Measurements from ENCODE around the gene TSPEAR. TPM values are rescaled to one million over a fixed set of nuclear protein-coding genes. Genes with fewer than 3 reads are reported as not detected.

Gene TSPEAR
- total RNA-seq, 2 experiments from 2014 or later = not detected

- no peak overlapping the region for H3K27ac Mint-ChIP-seq
- no peak overlapping the region for H3K27ac ChIP-seq (ENCODE audit: low read depth in 1 of 2, low read length in 2 of 2)
- no peaks in the 10 kb centered on the region for H3K9me3 ChIP-seq (ENCODE audit: control insufficient read depth in 1 of 2, insufficient read depth in 1 of 2, low read length in 2 of 2)
- H3K9me3 Mint-ChIP-seq = no peaks in the 10 kb centered on the region
- ATAC-seq (ENCODE audit: poor library complexity) (no peak), DNase-seq (no peak)
- H3K27me3 ChIP-seq (ENCODE audit: control insufficient read depth in 1 of 2, insufficient read depth in 2 of 2, low read length in 2 of 2) = no peaks in the 10 kb centered on the region
- intact Hi-C loops (cut with DNase I, micrococcal nuclease) = loop anchor here in 1 of 2 experiments (10.0 kb wide), 1 partner anchor 616 kb away; no protein-coding TSS in a partner anchor
- no peak overlapping the region for H3K4me3 Mint-ChIP-seq
- CTCF ChIA-PET = interaction anchor here (2.9 to 3.3 kb wide), 2 partner anchors 233 to 285 kb away, joined by 24 to 41 read pairs; no protein-coding TSS in a partner anchor
- peaks cover 16% of the 10 kb centered on the region for H3K4me1 ChIP-seq (ENCODE audit: insufficient read depth, low read length)
- POLR2A ChIA-PET = no interaction called here
- no peaks in the 10 kb centered on the region for H3K36me3 ChIP-seq (ENCODE audit: insufficient read depth, low read length)
- no peaks in the 10 kb centered on the region for H3K4me1 Mint-ChIP-seq (ENCODE audit: low read depth)
- no peaks in the 10 kb centered on the region for H3K36me3 Mint-ChIP-seq (ENCODE audit: low read depth)
- TF ChIP-seq, protein P1, sequence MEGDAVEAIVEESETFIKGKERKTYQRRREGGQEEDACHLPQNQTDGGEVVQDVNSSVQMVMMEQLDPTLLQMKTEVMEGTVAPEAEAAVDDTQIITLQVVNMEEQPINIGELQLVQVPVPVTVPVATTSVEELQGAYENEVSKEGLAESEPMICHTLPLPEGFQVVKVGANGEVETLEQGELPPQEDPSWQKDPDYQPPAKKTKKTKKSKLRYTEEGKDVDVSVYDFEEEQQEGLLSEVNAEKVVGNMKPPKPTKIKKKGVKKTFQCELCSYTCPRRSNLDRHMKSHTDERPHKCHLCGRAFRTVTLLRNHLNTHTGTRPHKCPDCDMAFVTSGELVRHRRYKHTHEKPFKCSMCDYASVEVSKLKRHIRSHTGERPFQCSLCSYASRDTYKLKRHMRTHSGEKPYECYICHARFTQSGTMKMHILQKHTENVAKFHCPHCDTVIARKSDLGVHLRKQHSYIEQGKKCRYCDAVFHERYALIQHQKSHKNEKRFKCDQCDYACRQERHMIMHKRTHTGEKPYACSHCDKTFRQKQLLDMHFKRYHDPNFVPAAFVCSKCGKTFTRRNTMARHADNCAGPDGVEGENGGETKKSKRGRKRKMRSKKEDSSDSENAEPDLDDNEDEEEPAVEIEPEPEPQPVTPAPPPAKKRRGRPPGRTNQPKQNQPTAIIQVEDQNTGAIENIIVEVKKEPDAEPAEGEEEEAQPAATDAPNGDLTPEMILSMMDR (IDR thresholded peaks at IDR 0.05) = no peak
- H3K27me3 Mint-ChIP-seq = no peaks in the 10 kb centered on the region
- H3K4me3 ChIP-seq (ENCODE audit: low read length) = no peak overlapping the region
These were observed 202.5 kb downstream of the TSPEAR start for GRCh38 chr21:44508711-44509445.

- CTCF ChIA-PET = no interaction called here
These were observed 203.0 kb downstream of the TSPEAR start for GRCh38 chr21:44508426-44508710.

DNA sequence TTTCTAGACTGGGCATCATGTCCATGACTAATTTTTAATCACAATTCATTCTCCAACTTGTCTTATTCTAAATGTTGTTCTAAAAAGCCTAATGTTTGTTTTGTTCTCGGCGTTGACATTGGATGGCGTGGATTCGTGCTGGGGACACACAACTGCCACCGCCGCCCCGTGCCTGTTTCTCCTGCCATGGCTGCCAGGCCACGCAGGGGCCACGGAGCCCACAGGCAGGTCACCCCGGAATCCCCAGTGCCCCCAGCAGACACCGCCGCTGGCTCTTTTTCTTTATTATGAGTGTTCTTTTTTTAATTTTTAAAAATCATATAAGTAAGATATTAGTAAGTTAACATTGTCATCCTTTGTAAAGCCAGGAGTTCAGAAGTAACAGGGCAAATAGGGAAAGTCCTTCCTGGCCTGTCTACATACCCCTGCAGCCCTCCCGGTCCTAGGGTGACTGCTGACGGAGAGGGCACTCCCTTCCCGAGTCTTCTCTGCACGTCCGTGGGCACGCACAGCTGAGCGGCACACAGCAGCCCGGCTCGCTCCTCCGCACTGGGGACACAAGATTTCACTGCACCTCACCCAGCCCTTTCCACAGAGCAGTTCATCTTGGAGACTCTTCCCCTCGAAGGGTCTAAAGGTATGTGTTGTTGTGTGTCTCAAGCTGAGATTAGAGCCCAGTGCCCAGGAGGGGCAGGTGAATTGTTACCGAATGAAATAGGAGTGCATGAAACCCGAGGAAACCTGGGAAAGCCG, 203.5 kb downstream of the TSPEAR start:
- no peaks in the 10 kb centered on the region for H3K9me3 ChIP-seq (ENCODE audit: control insufficient read depth in 1 of 2, insufficient read depth in 1 of 2, low read length in 2 of 2)
- H3K36me3 ChIP-seq (ENCODE audit: insufficient read depth, low read length) = no peaks in the 10 kb centered on the region
- H3K36me3 Mint-ChIP-seq (ENCODE audit: low read depth) = no peaks in the 10 kb centered on the region
- TF ChIP-seq, protein P1 (IDR thresholded peaks at IDR 0.05) = no peak
- H3K27me3 Mint-ChIP-seq = no peaks in the 10 kb centered on the region
- no peaks in the 10 kb centered on the region for H3K4me1 Mint-ChIP-seq (ENCODE audit: low read depth)
- no peak overlapping the region for H3K4me3 ChIP-seq (ENCODE audit: low read length)
- peaks cover 18% of the 10 kb centered on the region for H3K4me1 ChIP-seq (ENCODE audit: insufficient read depth, low read length)
- no peak for DNase-seq
- no peaks in the 10 kb centered on the region for H3K27me3 ChIP-seq (ENCODE audit: control insufficient read depth in 1 of 2, insufficient read depth in 2 of 2, low read length in 2 of 2)
- POLR2A ChIA-PET = no interaction called here
- ATAC-seq (ENCODE audit: poor library complexity) = no peak
- no peak overlapping the region for H3K27ac ChIP-seq (ENCODE audit: low read depth in 1 of 2, low read length in 2 of 2)
- H3K27ac Mint-ChIP-seq = no peak overlapping the region
- CTCF ChIA-PET = no interaction called here
- H3K9me3 Mint-ChIP-seq = no peaks in the 10 kb centered on the region
- H3K4me3 Mint-ChIP-seq = no peak overlapping the region
- intact Hi-C loops (cut with DNase I, micrococcal nuclease) = loop anchor here in 1 of 2 experiments (10.0 kb wide), 1 partner anchor 617 kb away; no protein-coding TSS in a partner anchor

More at GRCh38 chr21:44508426-44508710, 203.0 kb downstream of the TSPEAR start:
- no peaks in the 10 kb centered on the region for H3K4me1 Mint-ChIP-seq (ENCODE audit: low read depth)
- Histone ChIP-seq H3K9me3 (ENCODE audit: control insufficient read depth in 1 of 2, insufficient read depth in 1 of 2, low read length in 2 of 2) (no peaks in the 10 kb centered on the region), H3K27me3 (ENCODE audit: control insufficient read depth in 1 of 2, insufficient read depth in 2 of 2, low read length in 2 of 2) (no peaks in the 10 kb centered on the region), H3K36me3 (ENCODE audit: insufficient read depth, low read length) (no peaks in the 10 kb centered on the region), H3K27ac (ENCODE audit: low read depth in 1 of 2, low read length in 2 of 2) (no peak overlapping the region), H3K4me3 (ENCODE audit: low read length) (no peak overlapping the region), H3K4me1 (ENCODE audit: insufficient read depth, low read length) (peaks cover 18% of the 10 kb centered on the region)
- intact Hi-C loops (cut with DNase I, micrococcal nuclease) = loop anchor here in 1 of 2 experiments (10.0 kb wide), 1 partner anchor 616 kb away; no protein-coding TSS in a partner anchor
- DNase-seq (no peak), ATAC-seq (ENCODE audit: poor library complexity) (no peak)
- TF ChIP-seq, protein P1 (IDR thresholded peaks at IDR 0.05) = no peak
- H3K9me3 Mint-ChIP-seq = no peaks in the 10 kb centered on the region
- POLR2A ChIA-PET = no interaction called here
- H3K27me3 Mint-ChIP-seq = no peaks in the 10 kb centered on the region
- H3K27ac Mint-ChIP-seq = no peak overlapping the region
- H3K36me3 Mint-ChIP-seq (ENCODE audit: low read depth) = no peaks in the 10 kb centered on the region
- no peak overlapping the region for H3K4me3 Mint-ChIP-seq
